A549 treated with CORT108297 at 1 μM for 4 hours (cell line): ENCODE results near the gene CTBP2. TPM values are rescaled to one million over a fixed set of nuclear protein-coding genes. Genes with fewer than 3 reads are reported as not detected.

Experiments
- total RNA-seq: library from RNA; stranded (reverse); fragments of 200-300 nt; extraction: Qiagen RNA extraction; gene quantifications from 5 replicates; pipeline ENCODE4 v1.2.3, GENCODE V29; 2022

Gene CTBP2
- 96.1 to 115 TPM (median 112 TPM) in 5 replicates for total RNA-seq

GRCh38 chr10:125159932-125160855, at the start of gene CTBP2:
CTBP2 (minus strand) TSS chr10:125160563.

DNA sequence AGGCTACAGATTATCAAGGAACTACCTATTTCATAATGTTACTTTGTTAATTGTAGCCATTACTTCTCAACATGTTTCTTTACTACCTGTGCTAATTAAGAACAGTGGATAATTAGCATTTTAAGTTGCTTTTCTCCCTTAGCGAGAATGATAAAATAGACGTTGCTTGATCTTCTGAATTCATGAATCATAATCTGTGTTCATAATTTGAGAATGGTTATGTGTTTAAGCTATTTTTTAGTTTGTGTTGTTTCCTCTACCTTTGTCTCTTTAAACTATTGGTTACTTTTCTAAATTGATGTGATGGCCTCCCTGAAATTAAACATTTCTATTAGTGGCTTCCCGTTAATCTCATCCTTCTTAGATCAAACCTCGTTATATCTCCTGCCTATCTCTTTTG, 218.5 kb downstream of the CTBP2 start, which contains the start of gene ZRANB1:
Gene ZRANB1 (plus strand): TSS at position 301 of the 400 bp plus-strand sequence. CDS start 371 bp downstream, outside the sequence.

Other genes with a start within 250 kb of the CTBP2 start
- 7.2 to 10.3 TPM (median 9.0 TPM) in 5 replicates for gene ZRANB1, start 218.4 kb downstream of the CTBP2 start, total RNA-seq